A549 (cell line): ENCODE results near the gene TUBB8B.
"Not testable (repeated sequence)": the region's sequence is repeated elsewhere in the genome, so short reads cannot be mapped to it uniquely, and the experiment has no call there.

ENCODE experiments used
- CEBPB ChIP-seq, 2 experiments: fragments of >200 bp in 1 of 2; sonication (Bioruptor Twin) in 1 of 2; formaldehyde crosslinking in 1 of 2; IDR thresholded peaks; 2 replicates each; pipeline ENCODE4 v1.6.1; 2012 to 2016
- CTCF ChIP-seq: fragments of >200 bp; sonication (Bioruptor Twin); formaldehyde crosslinking; IDR thresholded peaks from 3 replicates; pipeline ENCODE4 v1.5.1; 2016
- POLR2A ChIP-seq: IDR thresholded peaks from 2 replicates; pipeline ENCODE4 v1.6.1; 2012; ENCODE audit warnings: mild to moderate bottlenecking, low read length
- POLR2AphosphoS2 ChIP-seq: conservative IDR thresholded peaks from 2 replicates; pipeline ENCODE4 v1.6.1; 2012; ENCODE audit warnings: low read length, improper control_type of control experiment, inconsistent platforms
- RFX5 ChIP-seq: fragments of 450-650 bp; IDR thresholded peaks from 2 replicates; pipeline ENCODE4 v1.7.1; 2014; ENCODE audit warnings: antibody characterized with exemption, mild to moderate bottlenecking, moderate library complexity

GRCh38 chr18:11383-12274 lies 37.8 kb downstream of the TUBB8B start:
- TF ChIP-seq RFX5; POLR2A; CTCF; POLR2AphosphoS2; CEBPB (IDR thresholded peaks at IDR 0.05): not testable (repeated sequence)
